MM.1S (cell line): ENCODE data around the gene TAP1.

Source experiments
- CTCF ChIP-seq: fragments of 300-600 bp; sonication (generic); IDR thresholded peaks from 2 replicates; pipeline ENCODE4 v1.5.1; 2016; ENCODE audit warnings: antibody characterized with exemption, low read length, mixed read lengths
- EZH2 ChIP-seq: fragments of 300-600 bp; sonication (generic); optimal IDR thresholded peaks from 2 replicates; pipeline ENCODE3; 2017; ENCODE audit warnings: low read depth, mild to moderate bottlenecking, antibody characterized with exemption, low read length, mixed read lengths
- EZH2phosphoT487 ChIP-seq: fragments of 300-600 bp; sonication (generic); IDR thresholded peaks from 2 replicates; pipeline ENCODE4 v1.6.1; 2018; ENCODE audit warnings: antibody characterized with exemption, low read length

GRCh38 chr6:32819729-32820128 lies 33.8 kb downstream of the TAP1 start:
- no peak for TF ChIP-seq CTCF
- TF ChIP-seq EZH2, result no peak
- no peak for TF ChIP-seq EZH2phosphoT487
